Fibroblast of lung (primary cell): ENCODE measurements around the gene LRRK2. TPM values are rescaled to one million over a fixed set of nuclear protein-coding genes. Genes with fewer than 3 reads are reported as not detected.

Experiments used
- DNase-seq, 2 donors: peaks; one replicate each; pipeline versions ENCODE4 v3.0.0 to v3.0.0-alpha.2; 2010; ENCODE audit warnings: low read depth in 2 of 2
- H2AFZ ChIP-seq: 2 replicates; pipeline ENCODE4 v1.5.1; 2012; ENCODE audit warnings: low read length, control low read depth, inconsistent platforms
- H3K27ac ChIP-seq: 2 replicates; pipeline ENCODE4 v1.5.1; 2011; ENCODE audit warnings: low read length, control low read depth; ENCODE audit not compliant: insufficient read depth
- H3K27me3 ChIP-seq: 2 replicates; pipeline ENCODE4 v1.5.1; 2011; ENCODE audit warnings: mild to moderate bottlenecking, low read length; ENCODE audit not compliant: control insufficient read depth, insufficient read depth
- H3K36me3 ChIP-seq: 2 replicates; pipeline ENCODE4 v1.5.1; 2011; ENCODE audit warnings: low read length; ENCODE audit not compliant: control insufficient read depth, insufficient read depth
- H3K4me1 ChIP-seq: 2 replicates; pipeline ENCODE4 v1.5.1; 2011; ENCODE audit warnings: low read length; ENCODE audit not compliant: control insufficient read depth, insufficient read depth; ENCODE audit errors: extremely low read depth
- H3K4me2 ChIP-seq: 2 replicates; pipeline ENCODE4 v1.5.1; 2011; ENCODE audit warnings: low read length, control low read depth; ENCODE audit not compliant: insufficient read depth; ENCODE audit errors: extremely low read depth
- H3K4me3 ChIP-seq, 4 experiments: fragments of 200-600 bp in 1 of 4; sonication (generic) in 1 of 4; replicated peaks in 1 of 4; 2 replicates each; pipeline ENCODE4 v1.5.1; 2011 to 2016; ENCODE audit warnings: low read length in 4 of 4, low read depth in 3 of 4, mild to moderate bottlenecking in 3 of 4, control low read depth in 2 of 4, inconsistent platforms in 1 of 4, mixed read lengths in 1 of 4; ENCODE audit not compliant: insufficient read depth in 1 of 4; ENCODE audit errors: control extremely low read depth in 1 of 4
- H3K79me2 ChIP-seq: 2 replicates; pipeline ENCODE4 v1.5.1; 2012; ENCODE audit warnings: mild to moderate bottlenecking, low read length, inconsistent platforms; ENCODE audit not compliant: control insufficient read depth, insufficient read depth
- H3K9ac ChIP-seq: 2 replicates; pipeline ENCODE4 v1.5.1; 2011; ENCODE audit warnings: mild to moderate bottlenecking, low read length, control low read depth; ENCODE audit not compliant: insufficient read depth
- H3K9me3 ChIP-seq: 2 replicates; pipeline ENCODE4 v1.5.1; 2012; ENCODE audit warnings: low read depth, low read length; ENCODE audit not compliant: control insufficient read depth, insufficient read depth
- H4K20me1 ChIP-seq: 2 replicates; pipeline ENCODE4 v1.5.1; 2011; ENCODE audit warnings: low read length; ENCODE audit not compliant: control insufficient read depth, insufficient read depth; ENCODE audit errors: extremely low read depth
- CTCF ChIP-seq, 2 donors: IDR thresholded peaks in 1 of 2; conservative IDR thresholded peaks in 1 of 2; 1 replicate in 1 of 2; 2 replicates in 1 of 2; pipeline ENCODE4 v1.5.1; 2011 to 2012; ENCODE audit warnings: low read length in 2 of 2, control low read depth in 1 of 2, inconsistent platforms in 1 of 2, low read depth in 1 of 2, mild to moderate bottlenecking in 1 of 2
- EZH2 ChIP-seq: IDR thresholded peaks from 2 replicates; pipeline ENCODE4 v1.5.1; 2012; ENCODE audit warnings: low read length, control low read depth, mild to moderate bottlenecking; ENCODE audit errors: missing control alignments
- polyA minus RNA-seq: library from RNA; depleted of rRNA, polyadenylated mRNA; stranded (reverse); fragments of >200 nt; gene quantifications from 2 replicates; pipeline ENCODE4 v1.2.3, GENCODE V29; 2011; ENCODE audit warnings: low replicate concordance
- polyA plus RNA-seq, 2 donors: library from polyadenylated mRNA; depleted of rRNA in 1 of 2; stranded (reverse) in 1 of 2; unstranded in 1 of 2; fragments of >200 nt; gene quantifications; 2 replicates each; pipeline ENCODE4 v1.2.1, GENCODE V29; 2011 to 2012; ENCODE audit warnings: missing spikeins in 1 of 2
- total RNA-seq: library from RNA; depleted of rRNA; stranded (reverse); fragments of >200 nt; gene quantifications from 2 replicates; pipeline ENCODE4 v1.2.1, GENCODE V29; 2014

LRRK2 gene
- total RNA-seq (10.8 and 14.0 TPM in 2 replicates), polyA plus RNA-seq (2.2 and 2.9 TPM in 2 replicates), polyA minus RNA-seq (0.59 and 2.1 TPM in 2 replicates)
- polyA plus RNA-seq (2012), result 1.7 and 2.0 TPM in 2 replicates

GRCh38 chr12:40224439-40225291 lies at the start of gene LRRK2:
Gene LRRK2, plus strand, starts transcription at chr12:40224997. Its CDS starts 135 bp downstream, at chr12:40225132.
- H2AFZ ChIP-seq, result peak within 1 kb of the TSS; percentile 94
- H3K27me3 ChIP-seq, result no peaks in the 10 kb centered on the region
- no peaks in the 10 kb centered on the region for H4K20me1 ChIP-seq
- peak within 1 kb of the TSS; percentile 90 for H3K9ac ChIP-seq
- H3K4me1 ChIP-seq, result peaks cover 4% of the 10 kb centered on the region
- H3K36me3 ChIP-seq, result no peaks in the 10 kb centered on the region
- H3K4me3 ChIP-seq, result peak within 1 kb of the TSS; percentile 66 to 84 (median 78)
- no peaks in the 10 kb centered on the region for H3K79me2 ChIP-seq
- H3K27ac ChIP-seq, result peak within 1 kb of the TSS; percentile 88
- no peaks in the 10 kb centered on the region for H3K9me3 ChIP-seq
- TF ChIP-seq EZH2 (no peak), CTCF (conservative IDR thresholded peaks at IDR 0.05 in 1 of 2, IDR thresholded peaks at IDR 0.05 in 1 of 2; ENCODE audit: low read depth in 1 of 2, low read length in 2 of 2) (peak in 1 of 2 donors; percentile 2)
- peak; percentile 65 to 77 for DNase-seq
- peak within 1 kb of the TSS; percentile 94 for H3K4me2 ChIP-seq

GRCh38 chr12:40175045-40175444 lies 49.8 kb upstream of the LRRK2 start:
- no peak overlapping the region for H3K4me2 ChIP-seq
- no peaks in the 10 kb centered on the region for H3K36me3 ChIP-seq
- H3K27ac ChIP-seq, result no peak overlapping the region
- no peaks in the 10 kb centered on the region for H3K4me1 ChIP-seq
- no peaks in the 10 kb centered on the region for H3K9me3 ChIP-seq
- TF ChIP-seq CTCF (conservative IDR thresholded peaks at IDR 0.05 in 1 of 2, IDR thresholded peaks at IDR 0.05 in 1 of 2; ENCODE audit: low read depth in 1 of 2, low read length in 2 of 2) (no peak), EZH2 (no peak)
- no peaks in the 10 kb centered on the region for H3K27me3 ChIP-seq
- no peak for DNase-seq
- H3K9ac ChIP-seq, result no peak overlapping the region
- no peaks in the 10 kb centered on the region for H3K79me2 ChIP-seq
- H2AFZ ChIP-seq, result no peak overlapping the region
- H4K20me1 ChIP-seq, result no peaks in the 10 kb centered on the region
- H3K4me3 ChIP-seq, result no peak overlapping the region

- Histone ChIP-seq H3K9me3 (no peaks in the 10 kb centered on the region), H2AFZ (no peak overlapping the region), H3K79me2 (no peaks in the 10 kb centered on the region), H3K4me3 (no peak overlapping the region), H3K9ac (no peak overlapping the region), H3K27me3 (no peaks in the 10 kb centered on the region), H3K4me1 (no peaks in the 10 kb centered on the region), H3K4me2 (no peak overlapping the region), H3K36me3 (no peaks in the 10 kb centered on the region), H3K27ac (no peak overlapping the region), H4K20me1 (no peaks in the 10 kb centered on the region)
- no peak for DNase-seq
- TF ChIP-seq CTCF (conservative IDR thresholded peaks at IDR 0.05 in 1 of 2, IDR thresholded peaks at IDR 0.05 in 1 of 2; ENCODE audit: low read depth in 1 of 2, low read length in 2 of 2), result no peak
- no peak for TF ChIP-seq EZH2
Observed at GRCh38 chr12:40175489-40175888, 49.3 kb upstream of the LRRK2 start.
